Fibroblast of villous mesenchyme (primary cell): ENCODE measurements around the gene SVOP. TPM values are rescaled to one million over a fixed set of nuclear protein-coding genes. Genes with fewer than 3 reads are reported as not detected.

ENCODE experiments used
- DNase-seq: peaks from one replicate; pipeline ENCODE4 v3.0.0-alpha.2; 2010; ENCODE audit warnings: low read depth
- H3K4me3 ChIP-seq: 2 replicates; pipeline ENCODE4 v1.5.1; 2011; ENCODE audit warnings: low read depth, mild to moderate bottlenecking, low read length
- CTCF ChIP-seq: IDR thresholded peaks from 2 replicates; pipeline ENCODE4 v1.5.1; 2012; ENCODE audit warnings: low read depth, mild to moderate bottlenecking, low read length; ENCODE audit not compliant: insufficient read depth
- total RNA-seq: library from RNA; depleted of rRNA; stranded (reverse); fragments of >200 nt; gene quantifications from 2 replicates; pipeline ENCODE4 v1.2.3, GENCODE V29; 2012

Gene SVOP
- total RNA-seq, 1 donor, result not detected

- no peak for TF ChIP-seq CTCF
- DNase-seq, result no peak
- no peak overlapping the region for H3K4me3 ChIP-seq
Observed at GRCh38 chr12:108973629-108974152, 47.2 kb downstream of the SVOP start.

- DNase-seq, result no peak
- no peak for TF ChIP-seq CTCF
Observed at GRCh38 chr12:108972358-108972757, 48.5 kb downstream of the SVOP start.

GRCh38 chr12:108969622-108970021 is 51.2 kb downstream of the SVOP start:
- H3K4me3 ChIP-seq, result no peak overlapping the region
- TF ChIP-seq CTCF, result no peak
- no peak for DNase-seq

More at GRCh38 chr12:108972358-108972757, 48.5 kb downstream of the SVOP start:
- no peak overlapping the region for H3K4me3 ChIP-seq

GRCh38 chr12:108967869-108968540 is 52.9 kb downstream of the SVOP start:
- DNase-seq, result peak; percentile 14
- no peak overlapping the region for H3K4me3 ChIP-seq
- peak; percentile 38 for TF ChIP-seq CTCF

- TF ChIP-seq CTCF, result no peak
- no peak overlapping the region for H3K4me3 ChIP-seq
- DNase-seq, result no peak
Observed at GRCh38 chr12:108966378-108967151, 54.3 kb downstream of the SVOP start.

- no peak overlapping the region for H3K4me3 ChIP-seq
- DNase-seq, result no peak
- no peak for TF ChIP-seq CTCF
Observed at GRCh38 chr12:108965886-108966285, 55.0 kb downstream of the SVOP start.
